HEK293 (cell line): ENCODE results near the gene KANK4.

Experiments used
- CTCF ChIA-PET: fragments of 350-600 bp; formaldehyde crosslinking; extraction: SDS; loops from one replicate; lab custom pipeline; 2021; ENCODE audit warnings: antibody characterized with exemption; lab: Yijun Ruan, JAX
- POLR2A ChIA-PET: fragments of 300-600 bp; formaldehyde crosslinking; extraction: SDS; loops from one replicate; lab custom pipeline; 2020; ENCODE audit warnings: antibody characterized with exemption, inconsistent platforms; lab: Yijun Ruan, JAX
- H3K27ac ChIP-seq: fragments of 200-500 bp; sonication (Bioruptor generic); 2 replicates; pipeline ENCODE4 v1.5.1; 2014; ENCODE audit warnings: low read depth, low read length, control low read depth, inconsistent platforms; ENCODE audit errors: extremely low read depth
- H3K36me3 ChIP-seq, 2 experiments: fragments of 200-500 bp in 1 of 2; sonication (Bioruptor generic) in 1 of 2; 1 replicate in 1 of 2; 2 replicates in 1 of 2; pipeline ENCODE4 v1.5.1; 2014 to 2017; ENCODE audit warnings: inconsistent platforms in 2 of 2, low read length in 2 of 2; ENCODE audit not compliant: control insufficient read depth in 2 of 2, insufficient read depth in 1 of 2
- H3K4me1 ChIP-seq: fragments of 200-500 bp; sonication (Bioruptor generic); 2 replicates; pipeline ENCODE4 v1.5.1; 2014; ENCODE audit warnings: mild to moderate bottlenecking, low read length, inconsistent platforms; ENCODE audit not compliant: control insufficient read depth, insufficient read depth
- H3K4me3 ChIP-seq: 2 replicates; pipeline ENCODE4 v1.5.1; 2011; ENCODE audit warnings: low read depth, mild to moderate bottlenecking, control low read depth, low read length, moderate library complexity
- H3K9me3 ChIP-seq: fragments of 200-500 bp; sonication (Bioruptor generic); 2 replicates; pipeline ENCODE4 v1.5.1; 2014; ENCODE audit warnings: low read depth, low read length, inconsistent platforms; ENCODE audit not compliant: control insufficient read depth, insufficient read depth
- CTCF ChIP-seq: fragments of 450-650 bp; formaldehyde crosslinking; IDR thresholded peaks from 2 replicates; pipeline ENCODE4 v1.5.1; 2016; ENCODE audit warnings: missing biosample characterization, missing genetic modification characterization
- KLF10 ChIP-seq: fragments of 450-650 bp; IDR thresholded peaks from 2 replicates; pipeline ENCODE4 v1.5.1; 2018; ENCODE audit warnings: missing biosample characterization, mild to moderate bottlenecking, missing genetic modification characterization
- SETDB1 ChIP-seq: IDR thresholded peaks from one replicate; pipeline ENCODE4 v1.6.1; 2017; ENCODE audit warnings: mild to moderate bottlenecking, low read length, moderate library complexity, mixed read lengths; ENCODE audit not compliant: insufficient read length
- YY2 ChIP-seq: fragments of 450-650 bp; formaldehyde crosslinking; IDR thresholded peaks from 2 replicates; pipeline ENCODE4 v1.5.1; 2016; ENCODE audit warnings: missing biosample characterization, missing genetic modification characterization
- ZBTB21 ChIP-seq: fragments of 450-650 bp; formaldehyde crosslinking; IDR thresholded peaks from 2 replicates; pipeline ENCODE4 v1.5.1; 2017; ENCODE audit warnings: missing biosample characterization, missing genetic modification characterization
- ZBTB44 ChIP-seq: fragments of 450-650 bp; IDR thresholded peaks from 2 replicates; pipeline ENCODE4 v1.5.1; 2018; ENCODE audit warnings: missing biosample characterization, mild to moderate bottlenecking, missing genetic modification characterization
- ZBTB8A ChIP-seq: fragments of 450-650 bp; formaldehyde crosslinking; IDR thresholded peaks from 2 replicates; pipeline ENCODE4 v1.5.1; 2016; ENCODE audit warnings: missing biosample characterization, missing genetic modification characterization
- ZNF10 ChIP-seq: fragments of 450-650 bp; formaldehyde crosslinking; IDR thresholded peaks from 2 replicates; pipeline ENCODE4 v1.5.1; 2017; ENCODE audit warnings: missing biosample characterization, missing genetic modification characterization
- ZNF335 ChIP-seq: fragments of 450-650 bp; formaldehyde crosslinking; conservative IDR thresholded peaks from 2 replicates; pipeline ENCODE4 v1.5.1; 2016; ENCODE audit warnings: missing biosample characterization, missing genetic modification characterization
- ZNF362 ChIP-seq: fragments of 450-650 bp; formaldehyde crosslinking; IDR thresholded peaks from 2 replicates; pipeline ENCODE4 v1.5.1; 2016; ENCODE audit warnings: missing biosample characterization, missing genetic modification characterization
- ZNF433 ChIP-seq: fragments of 450-650 bp; formaldehyde crosslinking; IDR thresholded peaks from 2 replicates; pipeline ENCODE4 v1.5.1; 2016; ENCODE audit warnings: missing biosample characterization, missing genetic modification characterization, low read depth
- ZNF558 ChIP-seq: fragments of 450-650 bp; formaldehyde crosslinking; IDR thresholded peaks from 2 replicates; pipeline ENCODE4 v1.5.1; 2016; ENCODE audit warnings: missing biosample characterization, missing genetic modification characterization
- ZNF571 ChIP-seq: fragments of 450-650 bp; formaldehyde crosslinking; IDR thresholded peaks from 2 replicates; pipeline ENCODE4 v1.5.0; 2017; ENCODE audit warnings: missing biosample characterization, missing genetic modification characterization
- ZNF623 ChIP-seq: fragments of 450-650 bp; formaldehyde crosslinking; IDR thresholded peaks from 2 replicates; pipeline ENCODE4 v1.5.1; 2016; ENCODE audit warnings: missing biosample characterization, missing genetic modification characterization
- ZNF629 ChIP-seq: fragments of 450-650 bp; formaldehyde crosslinking; IDR thresholded peaks from 2 replicates; pipeline ENCODE4 v1.5.1; 2017; ENCODE audit warnings: missing biosample characterization, missing genetic modification characterization
- ZNF664 ChIP-seq: fragments of 450-650 bp; formaldehyde crosslinking; IDR thresholded peaks from 2 replicates; pipeline ENCODE4 v1.5.1; 2016; ENCODE audit warnings: missing biosample characterization, missing genetic modification characterization
- ZNF785 ChIP-seq: fragments of 450-650 bp; formaldehyde crosslinking; IDR thresholded peaks from 2 replicates; pipeline ENCODE4 v1.5.1; 2016; ENCODE audit warnings: missing biosample characterization, missing genetic modification characterization
- ZSCAN5A ChIP-seq: fragments of 450-650 bp; formaldehyde crosslinking; IDR thresholded peaks from 2 replicates; pipeline ENCODE4 v1.5.1; 2016; ENCODE audit warnings: missing biosample characterization, missing genetic modification characterization
- ZXDB ChIP-seq: fragments of 450-650 bp; formaldehyde crosslinking; IDR thresholded peaks from 2 replicates; pipeline ENCODE4 v1.5.1; 2016; ENCODE audit warnings: missing biosample characterization, missing genetic modification characterization

The KANK4 gene

GRCh38 chr1:62334434-62334985, 15.3 kb upstream of the KANK4 start:
- TF ChIP-seq ZNF433 = no peak
- TF ChIP-seq ZNF571 = no peak
- no peak for TF ChIP-seq ZXDB
- no peak for TF ChIP-seq ZNF664 (tag by site-specific recombination)
- TF ChIP-seq ZNF623 (tag by site-specific recombination) = no peak
- TF ChIP-seq ZBTB8A (tag by site-specific recombination) = no peak
- no peak for TF ChIP-seq KLF10 (tag by site-specific recombination)
- H3K27ac ChIP-seq = no peak overlapping the region
- H3K4me1 ChIP-seq = no peaks in the 10 kb centered on the region
- no peaks in the 10 kb centered on the region for H3K9me3 ChIP-seq
- ChIA-PET POLR2A (no interaction called here), CTCF (interaction anchor here (0.6 kb wide), 1 partner anchor 89 kb away, joined by 3 read pairs; no protein-coding TSS in a partner anchor)
- H3K36me3 ChIP-seq = no peaks in the 10 kb centered on the region
- H3K4me3 ChIP-seq = no peak overlapping the region

GRCh38 chr1:62333441-62333840, 14.2 kb upstream of the KANK4 start:
- H3K36me3 ChIP-seq = no peaks in the 10 kb centered on the region
- TF ChIP-seq ZBTB44 (tag by site-specific recombination) (no peak), CTCF (tag by site-specific recombination) (no peak), SETDB1 (peak; percentile 19), ZNF335 (tag by site-specific recombination) (peak; percentile 48; the same call in 1 of the 2 replicates), ZNF629 (tag by site-specific recombination) (peak; percentile 55), YY2 (tag by site-specific recombination) (0 out of 2 replicates have a peak, but pooled peaks have one; percentile 48), ZBTB21 (tag by site-specific recombination) (peak; percentile 70), ZNF362 (peak; percentile 35; the same call in 1 of the 2 replicates), ZNF10 (tag by site-specific recombination) (no peak), ZXDB (no peak)
- CTCF ChIA-PET = no interaction called here
- no peak overlapping the region for H3K27ac ChIP-seq
- no peaks in the 10 kb centered on the region for H3K9me3 ChIP-seq
- H3K4me3 ChIP-seq = no peak overlapping the region
- POLR2A ChIA-PET = no interaction called here
- no peaks in the 10 kb centered on the region for H3K4me1 ChIP-seq

- H3K9me3 ChIP-seq = no peaks in the 10 kb centered on the region
- ChIA-PET POLR2A (no interaction called here), CTCF (no interaction called here)
- no peaks in the 10 kb centered on the region for H3K36me3 ChIP-seq
- H3K4me1 ChIP-seq = no peaks in the 10 kb centered on the region
- H3K27ac ChIP-seq = no peak overlapping the region
- H3K4me3 ChIP-seq = no peak overlapping the region
- TF ChIP-seq ZNF785 (tag by site-specific recombination) (no peak), ZSCAN5A (no peak), ZNF664 (tag by site-specific recombination) (no peak), ZNF558 (no peak)
These were observed 8.3 kb upstream of the KANK4 start for GRCh38 chr1:62327360-62328055.
